ENCODE data around the gene TFPI2.

TFPI2 gene

GRCh38 chr7:93858857-93859256 lies 31.7 kb downstream of the TFPI2 start:
- Histone ChIP-seq H3K4me1 (ENCODE audit: control insufficient read depth, insufficient read depth, low read length, unreplicated experiment) (peaks cover 7% of the 10 kb centered on the region), H3K4me3 (ENCODE audit: low read depth, low read length) (no peak overlapping the region), H3K27ac (ENCODE audit: low read depth, low read length) (no peak overlapping the region), H2AFZ (ENCODE audit: low read length, unreplicated experiment) (no peak overlapping the region), H3K27me3 (ENCODE audit: insufficient read depth, low read length) (no peaks in the 10 kb centered on the region), H3K79me2 (ENCODE audit: control insufficient read depth, insufficient read depth, low read length, unreplicated experiment) (no peaks in the 10 kb centered on the region), H3K36me3 (ENCODE audit: insufficient read depth, low read length) (no peaks in the 10 kb centered on the region)

- no peaks in the 10 kb centered on the region for H3K36me3 ChIP-seq (ENCODE audit: insufficient read depth, low read length)
- H3K79me2 ChIP-seq (ENCODE audit: control insufficient read depth, insufficient read depth, low read length, unreplicated experiment), result no peaks in the 10 kb centered on the region
- H3K4me1 ChIP-seq (ENCODE audit: control insufficient read depth, insufficient read depth, low read length, unreplicated experiment), result peaks cover 7% of the 10 kb centered on the region
- no peak overlapping the region for H2AFZ ChIP-seq (ENCODE audit: low read length, unreplicated experiment)
- H3K27me3 ChIP-seq (ENCODE audit: insufficient read depth, low read length), result no peaks in the 10 kb centered on the region
- H3K27ac ChIP-seq (ENCODE audit: low read depth, low read length), result no peak overlapping the region
- no peak overlapping the region for H3K4me3 ChIP-seq (ENCODE audit: low read depth, low read length)
These were observed 34.2 kb downstream of the TFPI2 start for GRCh38 chr7:93856323-93856722.

- Histone ChIP-seq H3K36me3 (ENCODE audit: insufficient read depth, low read length) (no peaks in the 10 kb centered on the region), H2AFZ (ENCODE audit: low read length, unreplicated experiment) (no peak overlapping the region), H3K79me2 (ENCODE audit: control insufficient read depth, insufficient read depth, low read length, unreplicated experiment) (no peaks in the 10 kb centered on the region), H3K4me3 (ENCODE audit: low read depth, low read length) (no peak overlapping the region), H3K27ac (ENCODE audit: low read depth, low read length) (no peak overlapping the region), H3K27me3 (ENCODE audit: insufficient read depth, low read length) (no peaks in the 10 kb centered on the region), H3K4me1 (ENCODE audit: control insufficient read depth, insufficient read depth, low read length, unreplicated experiment) (peaks cover 7% of the 10 kb centered on the region)
These were observed 34.8 kb downstream of the TFPI2 start for GRCh38 chr7:93855797-93856196.

GRCh38 chr7:93854480-93854879 lies 36.1 kb downstream of the TFPI2 start:
- H3K27me3 ChIP-seq (ENCODE audit: insufficient read depth, low read length), result no peaks in the 10 kb centered on the region
- no peak overlapping the region for H3K27ac ChIP-seq (ENCODE audit: low read depth, low read length)
- peaks cover 7% of the 10 kb centered on the region for H3K4me1 ChIP-seq (ENCODE audit: control insufficient read depth, insufficient read depth, low read length, unreplicated experiment)
- H3K79me2 ChIP-seq (ENCODE audit: control insufficient read depth, insufficient read depth, low read length, unreplicated experiment), result no peaks in the 10 kb centered on the region
- H2AFZ ChIP-seq (ENCODE audit: low read length, unreplicated experiment), result no peak overlapping the region
- H3K4me3 ChIP-seq (ENCODE audit: low read depth, low read length), result no peak overlapping the region
- no peaks in the 10 kb centered on the region for H3K36me3 ChIP-seq (ENCODE audit: insufficient read depth, low read length)

GRCh38 chr7:93851536-93851935 lies 39.0 kb downstream of the TFPI2 start:
- Histone ChIP-seq H3K27ac (ENCODE audit: low read depth, low read length) (no peak overlapping the region), H2AFZ (ENCODE audit: low read length, unreplicated experiment) (no peak overlapping the region), H3K27me3 (ENCODE audit: insufficient read depth, low read length) (no peaks in the 10 kb centered on the region), H3K36me3 (ENCODE audit: insufficient read depth, low read length) (no peaks in the 10 kb centered on the region), H3K79me2 (ENCODE audit: control insufficient read depth, insufficient read depth, low read length, unreplicated experiment) (no peaks in the 10 kb centered on the region), H3K4me3 (ENCODE audit: low read depth, low read length) (no peak overlapping the region), H3K4me1 (ENCODE audit: control insufficient read depth, insufficient read depth, low read length, unreplicated experiment) (peaks cover 5% of the 10 kb centered on the region)

- no peak overlapping the region for H3K27ac ChIP-seq (ENCODE audit: low read depth, low read length)
- no peaks in the 10 kb centered on the region for H3K36me3 ChIP-seq (ENCODE audit: insufficient read depth, low read length)
- no peak overlapping the region for H3K4me3 ChIP-seq (ENCODE audit: low read depth, low read length)
- peaks cover 5% of the 10 kb centered on the region for H3K4me1 ChIP-seq (ENCODE audit: control insufficient read depth, insufficient read depth, low read length, unreplicated experiment)
- H2AFZ ChIP-seq (ENCODE audit: low read length, unreplicated experiment), result no peak overlapping the region
- no peaks in the 10 kb centered on the region for H3K79me2 ChIP-seq (ENCODE audit: control insufficient read depth, insufficient read depth, low read length, unreplicated experiment)
- no peaks in the 10 kb centered on the region for H3K27me3 ChIP-seq (ENCODE audit: insufficient read depth, low read length)
These were observed 47.3 kb downstream of the TFPI2 start for GRCh38 chr7:93843260-93843659.

- Histone ChIP-seq H3K79me2 (ENCODE audit: control insufficient read depth, insufficient read depth, low read length, unreplicated experiment) (no peaks in the 10 kb centered on the region), H3K4me1 (ENCODE audit: control insufficient read depth, insufficient read depth, low read length, unreplicated experiment) (peaks cover 20% of the 10 kb centered on the region)
These were observed 51.6 kb downstream of the TFPI2 start for GRCh38 chr7:93838966-93839365.

GRCh38 chr7:93837245-93837644 lies 53.3 kb downstream of the TFPI2 start:
- Histone ChIP-seq H3K79me2 (ENCODE audit: control insufficient read depth, insufficient read depth, low read length, unreplicated experiment) (no peaks in the 10 kb centered on the region), H3K4me1 (ENCODE audit: control insufficient read depth, insufficient read depth, low read length, unreplicated experiment) (peaks cover 15% of the 10 kb centered on the region), H3K36me3 (ENCODE audit: insufficient read depth, low read length) (no peaks in the 10 kb centered on the region), H3K4me3 (ENCODE audit: low read depth, low read length) (no peak overlapping the region), H2AFZ (ENCODE audit: low read length, unreplicated experiment) (no peak overlapping the region), H3K27ac (ENCODE audit: low read depth, low read length) (no peak overlapping the region), H3K27me3 (ENCODE audit: insufficient read depth, low read length) (no peaks in the 10 kb centered on the region)

More at GRCh38 chr7:93838966-93839365, 51.6 kb downstream of the TFPI2 start:
- no peaks in the 10 kb centered on the region for H3K27me3 ChIP-seq (ENCODE audit: insufficient read depth, low read length)
- H3K27ac ChIP-seq (ENCODE audit: low read depth, low read length), result no peak overlapping the region
- H3K4me3 ChIP-seq (ENCODE audit: low read depth, low read length), result no peak overlapping the region
- H2AFZ ChIP-seq (ENCODE audit: low read length, unreplicated experiment), result peak overlapping the region; percentile 41
- H3K36me3 ChIP-seq (ENCODE audit: insufficient read depth, low read length), result no peaks in the 10 kb centered on the region

GRCh38 chr7:93836116-93836515 lies 54.4 kb downstream of the TFPI2 start:
- no peaks in the 10 kb centered on the region for H3K27me3 ChIP-seq (ENCODE audit: insufficient read depth, low read length)

GRCh38 chr7:93835702-93836101 lies 54.9 kb downstream of the TFPI2 start:
- H3K36me3 ChIP-seq (ENCODE audit: insufficient read depth, low read length), result no peaks in the 10 kb centered on the region
- no peaks in the 10 kb centered on the region for H3K27me3 ChIP-seq (ENCODE audit: insufficient read depth, low read length)
- peak overlapping the region; percentile 54 for H3K4me3 ChIP-seq (ENCODE audit: low read depth, low read length)
- no peaks in the 10 kb centered on the region for H3K79me2 ChIP-seq (ENCODE audit: control insufficient read depth, insufficient read depth, low read length, unreplicated experiment)
- peak overlapping the region; percentile 27 for H3K27ac ChIP-seq (ENCODE audit: low read depth, low read length)
- H2AFZ ChIP-seq (ENCODE audit: low read length, unreplicated experiment), result no peak overlapping the region
- H3K4me1 ChIP-seq (ENCODE audit: control insufficient read depth, insufficient read depth, low read length, unreplicated experiment), result peaks cover 15% of the 10 kb centered on the region

More at GRCh38 chr7:93836116-93836515, 54.4 kb downstream of the TFPI2 start:
- H2AFZ ChIP-seq (ENCODE audit: low read length, unreplicated experiment), result peak overlapping the region; percentile 43
- H3K79me2 ChIP-seq (ENCODE audit: control insufficient read depth, insufficient read depth, low read length, unreplicated experiment), result no peaks in the 10 kb centered on the region
- H3K36me3 ChIP-seq (ENCODE audit: insufficient read depth, low read length), result no peaks in the 10 kb centered on the region
- peak overlapping the region; percentile 27 for H3K27ac ChIP-seq (ENCODE audit: low read depth, low read length)
- H3K4me1 ChIP-seq (ENCODE audit: control insufficient read depth, insufficient read depth, low read length, unreplicated experiment), result peaks cover 15% of the 10 kb centered on the region
- peak overlapping the region; percentile 54 for H3K4me3 ChIP-seq (ENCODE audit: low read depth, low read length)
